Endothelial cell of umbilical vein (primary cell): ENCODE measurements around the gene SLC2A11. TPM values are rescaled to one million over a fixed set of nuclear protein-coding genes. Genes with fewer than 3 reads are reported as not detected.

Experiments
- BruUV-seq: library from RNA; stranded (reverse); fragments of 400-500 nt; replicated peaks from 2 replicates; lab custom pipeline; 2021; lab: Mats Ljungman, UMichigan
- CTCF ChIA-PET: fragments of 300-600, 350-600 bp; sonication (Branson Sonifier 250); formaldehyde crosslinking; loops from one replicate; lab custom pipeline; 2021; ENCODE audit warnings: antibody characterized with exemption, inconsistent platforms; lab: Charles Lee
- POLR2A ChIA-PET: fragments of 300-600, 350-600 bp; sonication (Branson Sonifier 250); formaldehyde crosslinking; loops from one replicate; lab custom pipeline; 2021; ENCODE audit warnings: antibody characterized with exemption, inconsistent platforms; lab: Charles Lee
- DNase-seq: peaks from one replicate; pipeline ENCODE4 v3.0.0-alpha.2; 2011; ENCODE audit warnings: low read depth, low spot score
- FAIRE-seq: peaks from 2 replicates; lab custom pipeline; 2011; peaks lifted over from hg19 to GRCh38; lab: Jason Lieb, UNC
- H2AFZ ChIP-seq: 2 replicates; pipeline ENCODE4 v1.6.0; 2012; ENCODE audit warnings: low read depth, low read length, control low read depth, inconsistent platforms
- H3K27ac ChIP-seq: 2 replicates; pipeline ENCODE4 v1.5.1; 2011; ENCODE audit warnings: low read depth, mild to moderate bottlenecking, control low read depth, low read length, moderate library complexity; ENCODE audit not compliant: insufficient read depth
- H3K27me3 ChIP-seq, 2 experiments: 2 replicates each; pipeline versions ENCODE4 v1.6.0 to v1.6.1; 2011; ENCODE audit warnings: low read length in 2 of 2, mixed read lengths in 1 of 2; ENCODE audit not compliant: control insufficient read depth in 2 of 2, insufficient read depth in 2 of 2
- H3K36me3 ChIP-seq, 2 experiments: 2 replicates in 1 of 2; 3 replicates in 1 of 2; pipeline ENCODE4 v1.5.1; 2011; ENCODE audit warnings: low read length in 2 of 2, mild to moderate bottlenecking in 1 of 2, moderate library complexity in 1 of 2; ENCODE audit not compliant: control insufficient read depth in 2 of 2, insufficient read depth in 2 of 2; ENCODE audit errors: extremely low read depth in 1 of 2
- H3K4me1 ChIP-seq: 3 replicates; pipeline ENCODE4 v1.5.1; 2011; ENCODE audit warnings: mild to moderate bottlenecking, low read length; ENCODE audit not compliant: control insufficient read depth, insufficient read depth; ENCODE audit errors: extremely low read depth
- H3K4me2 ChIP-seq: 2 replicates; pipeline ENCODE4 v1.6.1; 2011; ENCODE audit warnings: low read length, control low read depth, mixed read lengths; ENCODE audit not compliant: insufficient read depth
- H3K4me3 ChIP-seq, 3 experiments: fragments of 200-600 bp in 1 of 3; sonication (generic), shearing (Covaris generic) in 1 of 3; replicated peaks in 1 of 3; 2 replicates each; pipeline ENCODE4 v1.5.1; 2011 to 2016; ENCODE audit warnings: control low read depth in 3 of 3, low read length in 3 of 3, mild to moderate bottlenecking in 2 of 3, inconsistent platforms in 1 of 3, low read depth in 1 of 3, moderate library complexity in 1 of 3; ENCODE audit not compliant: insufficient read depth in 1 of 3
- H3K79me2 ChIP-seq: 2 replicates; pipeline ENCODE4 v1.6.0; 2012; ENCODE audit warnings: low read length, inconsistent platforms; ENCODE audit not compliant: control insufficient read depth, insufficient read depth
- H3K9ac ChIP-seq: replicated peaks from 2 replicates; pipeline ENCODE3; 2011; ENCODE audit warnings: low read length, control low read depth; ENCODE audit not compliant: insufficient read depth; ENCODE audit errors: extremely low read depth
- H3K9me1 ChIP-seq: replicated peaks from 3 replicates; pipeline ENCODE4 v1.6.0; 2011; ENCODE audit warnings: mild to moderate bottlenecking, low read length; ENCODE audit not compliant: control insufficient read depth, insufficient read depth; ENCODE audit errors: extremely low read depth
- H3K9me3 ChIP-seq: replicated peaks from 2 replicates; pipeline ENCODE4 v1.5.1; 2012; ENCODE audit warnings: low read length, inconsistent platforms; ENCODE audit not compliant: control insufficient read depth, insufficient read depth
- H4K20me1 ChIP-seq: replicated peaks from 2 replicates; pipeline ENCODE3; 2011; ENCODE audit warnings: mild to moderate bottlenecking, low read length; ENCODE audit not compliant: control insufficient read depth, insufficient read depth; ENCODE audit errors: extremely low read depth
- CTCF ChIP-seq, 2 donors: IDR thresholded peaks; 1 replicate in 1 of 2; 2 replicates in 1 of 2; pipeline ENCODE4 v1.5.1; 2011; ENCODE audit warnings: low read length in 2 of 2, mild to moderate bottlenecking in 2 of 2, moderate library complexity in 2 of 2, control low read depth in 1 of 2, inconsistent platforms in 1 of 2, low read depth in 1 of 2; ENCODE audit not compliant: insufficient read depth in 1 of 2; ENCODE audit errors: extremely low read depth in 1 of 2
- EZH2 ChIP-seq: IDR thresholded peaks from 2 replicates; pipeline ENCODE4 v1.6.1; 2012; ENCODE audit warnings: borderline replicate concordance, low read depth, mild to moderate bottlenecking, moderate library complexity, low read length, inconsistent platforms; ENCODE audit not compliant: severe bottlenecking
- FOS ChIP-seq: IDR thresholded peaks from 2 replicates; pipeline ENCODE4 v1.6.1; 2011; ENCODE audit warnings: mild to moderate bottlenecking, low read length, moderate library complexity, borderline replicate concordance; ENCODE audit not compliant: insufficient read depth
- GATA2 ChIP-seq: IDR thresholded peaks from 2 replicates; pipeline ENCODE4 v1.7.0; 2011; ENCODE audit warnings: low read depth, mild to moderate bottlenecking, moderate library complexity, mixed read lengths, low read length; ENCODE audit not compliant: insufficient read length, insufficient read depth
- JUN ChIP-seq: IDR thresholded peaks from 2 replicates; pipeline ENCODE4 v1.6.1; 2011; ENCODE audit warnings: borderline replicate concordance, low read depth; ENCODE audit not compliant: insufficient read length, insufficient read depth
- MYC ChIP-seq: IDR thresholded peaks from one replicate; pipeline ENCODE4 v1.6.1; 2011; ENCODE audit warnings: mild to moderate bottlenecking, low read depth, low read length
- POLR2AphosphoS5 ChIP-seq: IDR thresholded peaks from 2 replicates; pipeline ENCODE4 v1.6.1; 2012; ENCODE audit warnings: low read depth, mild to moderate bottlenecking, control low read depth, low read length, moderate library complexity; ENCODE audit not compliant: insufficient read depth
- dilution Hi-C: fragments of 300-500 bp; cut with MboI; formaldehyde crosslinking; loops from one replicate; pipeline ENCODE4 v1.15.0; 2019; ENCODE audit warnings: low sequenced_read_pairs; ENCODE audit not compliant: extremely low pct_ligation_motif_present
- intact Hi-C: fragments of 100-400 bp; cut with micrococcal nuclease; formaldehyde crosslinking; loops from one replicate; pipeline ENCODE4 v1.10.0; 2022
- polyA plus RNA-seq, 4 experiments: library from polyadenylated mRNA; depleted of rRNA in 3 of 4; stranded (reverse) in 3 of 4; unstranded in 1 of 4; fragments of >200 nt; gene quantifications; 2 replicates each; pipeline versions ENCODE4 v1.2.1 to v1.2.3, GENCODE V29; 2011 to 2012; ENCODE audit warnings: missing spikeins in 1 of 4
- total RNA-seq: library from RNA; stranded (reverse); gene quantifications from 2 replicates; pipeline ENCODE4 v1.2.3, GENCODE V29; 2021

Gene SLC2A11
- total and polyA plus RNA-seq, 2 donors (not counting 3 experiments of a cell fraction or from before 2014, with no cell fraction given), result 4.2 to 4.6 TPM

GRCh38 chr22:23841736-23842445 lies 15.8 kb upstream of the SLC2A11 start:
- H3K4me3 ChIP-seq, result no peak overlapping the region
- intact Hi-C loops, result no loop called here
- peaks cover 0 to 2% of the 10 kb centered on the region in 2 experiments for H3K27me3 ChIP-seq
- peaks cover 10% of the 10 kb centered on the region for H3K4me1 ChIP-seq
- H3K9me3 ChIP-seq, result no peaks in the 10 kb centered on the region
- H3K79me2 ChIP-seq, result no peaks in the 10 kb centered on the region
- H3K27ac ChIP-seq, result no peak overlapping the region
- no peaks in the 10 kb centered on the region for H4K20me1 ChIP-seq
- H2AFZ ChIP-seq, result no peak overlapping the region
- no peaks in the 10 kb centered on the region for H3K36me3 ChIP-seq
- FAIRE-seq (no peak), DNase-seq (no peak)
- TF ChIP-seq JUN (no peak), FOS (no peak)
- no peak overlapping the region for H3K4me2 ChIP-seq
- no TSS peak for BruUV-seq
- no peak overlapping the region for H3K9ac ChIP-seq
- dilution Hi-C loops, result no loop called here
- no peaks in the 10 kb centered on the region for H3K9me1 ChIP-seq
- CTCF ChIA-PET, result interaction anchor here (0.9 kb wide), 1 partner anchor 8 kb away, joined by 3 read pairs; no protein-coding TSS in a partner anchor
- POLR2A ChIA-PET, result no interaction called here

GRCh38 chr22:23842599-23842998 lies 15.1 kb upstream of the SLC2A11 start:
- no peak overlapping the region for H2AFZ ChIP-seq
- H3K9ac ChIP-seq, result no peak overlapping the region
- peaks cover 10% of the 10 kb centered on the region for H3K4me1 ChIP-seq
- no peaks in the 10 kb centered on the region for H3K79me2 ChIP-seq
- DNase-seq (no peak), FAIRE-seq (no peak)
- no peak overlapping the region for H3K4me2 ChIP-seq
- H3K9me3 ChIP-seq, result no peaks in the 10 kb centered on the region
- intact Hi-C loops (no loop called here), dilution Hi-C loops (no loop called here)
- ChIA-PET POLR2A (no interaction called here), CTCF (no interaction called here)
- H4K20me1 ChIP-seq, result no peaks in the 10 kb centered on the region
- BruUV-seq, result no TSS peak
- H3K4me3 ChIP-seq, result no peak overlapping the region
- H3K36me3 ChIP-seq, result no peaks in the 10 kb centered on the region
- H3K9me1 ChIP-seq, result no peaks in the 10 kb centered on the region
- peaks cover 0 to 2% of the 10 kb centered on the region in 2 experiments for H3K27me3 ChIP-seq
- no peak for TF ChIP-seq JUN
- no peak for TF ChIP-seq POLR2AphosphoS5
- no peak for TF ChIP-seq CTCF (IDR thresholded peaks at IDR 0.05; ENCODE audit: extremely low read depth in 1 of 2, insufficient read depth in 1 of 2, low read depth in 1 of 2, low read length in 2 of 2)
- TF ChIP-seq MYC, result no peak
- TF ChIP-seq FOS, result no peak
- no peak for TF ChIP-seq EZH2
- no peak for TF ChIP-seq GATA2
- no peak overlapping the region for H3K27ac ChIP-seq
